ENCODE measurements around the gene PADI6. TPM values are rescaled to one million over a fixed set of nuclear protein-coding genes. Genes with fewer than 3 reads are reported as not detected.

The PADI6 gene
- polyA plus RNA-seq, 1 of the 3 experiments (the other 2 are of a cell fraction), result not detected

DNA sequence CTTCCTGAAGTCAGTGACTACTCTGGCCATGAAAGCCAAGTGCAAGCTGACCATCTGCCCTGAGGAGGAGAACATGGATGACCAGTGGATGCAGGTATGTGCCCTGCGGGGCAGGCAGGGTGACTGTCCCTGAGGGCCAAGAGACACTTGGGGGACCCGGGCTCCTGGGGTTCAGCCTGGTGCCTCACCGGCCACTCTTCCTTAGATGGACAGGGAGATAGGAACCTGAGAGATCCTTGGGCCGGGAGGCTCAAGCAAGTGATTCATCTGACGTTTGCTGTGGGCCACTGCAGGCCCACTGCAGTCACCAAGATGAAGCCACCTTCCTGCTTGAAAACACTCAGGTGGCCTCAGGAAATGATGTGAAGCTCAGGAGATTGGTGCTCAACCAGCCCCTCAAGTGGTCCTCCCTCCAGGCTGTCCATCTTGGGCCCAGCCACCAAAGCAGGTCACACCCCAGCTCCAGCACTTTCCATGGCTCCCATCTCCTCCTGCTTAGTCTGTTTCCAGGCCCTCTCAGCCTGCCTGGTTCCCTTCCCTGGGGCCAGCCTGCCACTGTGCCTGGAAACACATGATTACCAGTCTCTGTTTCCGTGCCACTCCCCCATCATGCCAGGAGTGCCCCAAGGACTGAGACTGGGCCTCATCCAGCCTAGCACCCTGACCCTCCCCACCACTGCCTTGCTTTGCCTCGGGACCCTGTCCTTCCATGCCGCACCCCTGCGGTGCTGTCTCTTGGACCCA, 25.8 kb upstream of the PADI6 start:
- no peak overlapping the region for H3K27ac ChIP-seq (ENCODE audit: low read depth in 2 of 2, low read length in 1 of 2)
- no peak for DNase-seq
- no peaks in the 10 kb centered on the region for H3K4me1 ChIP-seq (ENCODE audit: control insufficient read depth in 1 of 2, insufficient read depth in 2 of 2, low read depth in 1 of 2, low read length in 1 of 2)
- H3K9me3 ChIP-seq, result no peaks in the 10 kb centered on the region
- WGBS (ENCODE audit: low lambda C conversion rate), result 63% methylated on average over 3 of the region's 9 CpGs
- H2AFZ ChIP-seq (ENCODE audit: low read depth), result no peak overlapping the region
- CTCF ChIA-PET, result interaction anchor here (0.9 to 2.3 kb wide), 3 partner anchors 10 to 232 kb away, joined by 3 to 6 read pairs (median 3); no protein-coding TSS in a partner anchor
- H3K79me2 ChIP-seq (ENCODE audit: insufficient read depth), result no peaks in the 10 kb centered on the region
- H4K20me1 ChIP-seq (ENCODE audit: insufficient read depth), result no peaks in the 10 kb centered on the region
- H3F3A ChIP-seq (replicated peaks; ENCODE audit: insufficient read depth), result no peaks in the 10 kb centered on the region
- POLR2A ChIA-PET, result no interaction called here
- H3K27me3 ChIP-seq (ENCODE audit: insufficient read depth), result no peaks in the 10 kb centered on the region
- no peak overlapping the region for H3K4me3 ChIP-seq (ENCODE audit: low read depth in 2 of 2, low read length in 1 of 2)
- TF ChIP-seq NFIC (IDR thresholded peaks at IDR 0.05; ENCODE audit: borderline replicate concordance) (no peak), YY1 (IDR thresholded peaks at IDR 0.05; ENCODE audit: low read depth) (no peak), RXRA (IDR thresholded peaks at IDR 0.05; ENCODE audit: borderline replicate concordance, low read depth) (no peak), EP300 (IDR thresholded peaks at IDR 0.05; ENCODE audit: borderline replicate concordance in 1 of 2, low read depth in 1 of 2, low read length in 1 of 2) (no peak), MEF2A (IDR thresholded peaks at IDR 0.05; ENCODE audit: borderline replicate concordance, low read depth) (no peak)
- TF ChIP-seq, protein P1, sequence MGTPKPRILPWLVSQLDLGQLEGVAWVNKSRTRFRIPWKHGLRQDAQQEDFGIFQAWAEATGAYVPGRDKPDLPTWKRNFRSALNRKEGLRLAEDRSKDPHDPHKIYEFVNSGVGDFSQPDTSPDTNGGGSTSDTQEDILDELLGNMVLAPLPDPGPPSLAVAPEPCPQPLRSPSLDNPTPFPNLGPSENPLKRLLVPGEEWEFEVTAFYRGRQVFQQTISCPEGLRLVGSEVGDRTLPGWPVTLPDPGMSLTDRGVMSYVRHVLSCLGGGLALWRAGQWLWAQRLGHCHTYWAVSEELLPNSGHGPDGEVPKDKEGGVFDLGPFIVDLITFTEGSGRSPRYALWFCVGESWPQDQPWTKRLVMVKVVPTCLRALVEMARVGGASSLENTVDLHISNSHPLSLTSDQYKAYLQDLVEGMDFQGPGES (IDR thresholded peaks at IDR 0.05; ENCODE audit: low read depth, low read length), result no peak
- TF ChIP-seq, protein P2, sequence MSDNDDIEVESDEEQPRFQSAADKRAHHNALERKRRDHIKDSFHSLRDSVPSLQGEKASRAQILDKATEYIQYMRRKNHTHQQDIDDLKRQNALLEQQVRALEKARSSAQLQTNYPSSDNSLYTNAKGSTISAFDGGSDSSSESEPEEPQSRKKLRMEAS (IDR thresholded peaks at IDR 0.05; ENCODE audit: low read depth), result no peak
- H3K4me2 ChIP-seq, result no peak overlapping the region
- H3K9me2 ChIP-seq, result no peaks in the 10 kb centered on the region
- H3K36me3 ChIP-seq (replicated peaks in 1 of 2; ENCODE audit: control insufficient read depth in 1 of 2, insufficient read depth in 2 of 2, low read length in 1 of 2), result no peaks in the 10 kb centered on the region
- H3K9ac ChIP-seq, result no peak overlapping the region

DNA sequence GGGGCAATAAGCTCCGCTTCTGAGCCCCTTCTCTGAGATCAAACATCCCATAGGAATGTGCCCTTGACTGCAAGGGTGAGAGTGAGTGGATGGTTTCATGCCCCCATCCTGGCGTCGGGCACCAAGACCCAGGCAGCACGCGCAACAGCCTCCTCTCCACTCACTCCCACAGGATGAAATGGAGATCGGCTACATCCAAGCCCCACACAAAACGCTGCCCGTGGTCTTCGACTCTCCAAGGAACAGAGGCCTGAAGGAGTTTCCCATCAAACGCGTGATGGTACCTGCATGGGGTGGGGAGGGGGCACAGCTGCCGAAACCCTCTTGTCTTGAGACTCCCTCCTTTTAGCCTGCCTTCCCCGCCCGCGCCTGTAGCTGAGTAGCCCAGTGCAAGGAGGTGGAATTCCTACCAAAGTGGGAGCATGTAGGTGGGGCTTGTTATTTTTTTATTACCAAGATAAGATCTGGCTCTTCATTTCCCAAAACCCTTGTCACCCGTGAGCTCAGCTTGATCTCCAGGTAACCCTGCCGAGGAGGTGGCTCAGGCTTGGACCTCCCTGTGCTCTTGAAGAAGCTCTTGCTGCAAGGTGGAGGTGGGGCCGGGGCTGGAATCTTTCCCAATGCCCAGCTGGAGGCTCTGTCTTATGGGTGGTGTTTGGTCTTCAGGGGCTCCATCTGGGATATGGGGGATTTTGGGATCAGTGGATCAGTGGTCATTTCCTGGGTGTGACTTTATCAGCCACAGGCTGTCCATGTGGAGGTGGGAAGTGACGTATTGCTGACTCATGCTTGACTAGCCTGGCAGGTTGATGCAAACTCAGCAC, 24.0 kb upstream of the PADI6 start:
- Histone ChIP-seq H2AFZ (ENCODE audit: low read depth) (no peak overlapping the region), H3F3A (replicated peaks; ENCODE audit: insufficient read depth) (no peaks in the 10 kb centered on the region), H3K9me2 (no peaks in the 10 kb centered on the region), H3K4me3 (ENCODE audit: low read depth in 2 of 2, low read length in 1 of 2) (no peak overlapping the region), H3K4me1 (ENCODE audit: control insufficient read depth in 1 of 2, insufficient read depth in 2 of 2, low read depth in 1 of 2, low read length in 1 of 2) (no peaks in the 10 kb centered on the region), H3K9me3 (no peaks in the 10 kb centered on the region), H3K36me3 (replicated peaks in 1 of 2; ENCODE audit: control insufficient read depth in 1 of 2, insufficient read depth in 2 of 2, low read length in 1 of 2) (no peaks in the 10 kb centered on the region), H4K20me1 (ENCODE audit: insufficient read depth) (no peaks in the 10 kb centered on the region), H3K79me2 (ENCODE audit: insufficient read depth) (no peaks in the 10 kb centered on the region), H3K27me3 (ENCODE audit: insufficient read depth) (peaks cover 11% of the 10 kb centered on the region; the same call in 1 of the 2 replicates), H3K4me2 (no peak overlapping the region), H3K9ac (no peak overlapping the region), H3K27ac (ENCODE audit: low read depth in 2 of 2, low read length in 1 of 2) (no peak overlapping the region)
- POLR2A ChIA-PET, result no interaction called here
- CTCF ChIA-PET, result interaction anchor here (1.0 to 2.6 kb wide), 3 partner anchors 9 to 222 kb away, joined by 3 to 10 read pairs (median 4); no protein-coding TSS in a partner anchor
- 76% methylated on average over 17 of the region's 19 CpGs for WGBS (ENCODE audit: low lambda C conversion rate)
- TF ChIP-seq RXRA (IDR thresholded peaks at IDR 0.05; ENCODE audit: borderline replicate concordance, low read depth), result no peak
- DNase-seq, result no peak
